ENCODE results near the gene RAB31. TPM values are rescaled to one million over a fixed set of nuclear protein-coding genes. Genes with fewer than 3 reads are reported as not detected.
"Not testable (repeated sequence)": the region's sequence is repeated elsewhere in the genome, so short reads cannot be mapped to it uniquely, and the experiment has no call there.

RAB31 gene
- total and polyA plus RNA-seq, 12 donors: 46.6 to 365 (median 136) TPM

- Histone ChIP-seq H3K27ac (peak overlapping the region in 4 of 5 donors; percentile 26 to 77 (median 64)), H3K27me3 (no peaks in the 10 kb centered on the region), H3K4me3 (no peak overlapping the region), H3K9me3 (replicated peaks in 1 of 3) (no peaks in the 10 kb centered on the region), H3K36me3 (replicated peaks in 1 of 2) (no peaks in the 10 kb centered on the region), H3K4me1 (replicated peaks in 1 of 2) (peaks cover 16 to 47% of the 10 kb centered on the region in 2 donors)
- WGBS, 4 donors: 63 to 85% (median 71%) methylated on average over 4 of the region's 4 CpGs
- intact Hi-C loops (cut with DNase I): loop anchor here in 1 of 2 donors (10.0 kb wide), 1 partner anchor 151 kb away; the partner anchor contains the start of gene PPP4R1
- no peak for TF ChIP-seq POLR2A (IDR thresholded peaks at IDR 0.05)
- TF ChIP-seq, protein P1, sequence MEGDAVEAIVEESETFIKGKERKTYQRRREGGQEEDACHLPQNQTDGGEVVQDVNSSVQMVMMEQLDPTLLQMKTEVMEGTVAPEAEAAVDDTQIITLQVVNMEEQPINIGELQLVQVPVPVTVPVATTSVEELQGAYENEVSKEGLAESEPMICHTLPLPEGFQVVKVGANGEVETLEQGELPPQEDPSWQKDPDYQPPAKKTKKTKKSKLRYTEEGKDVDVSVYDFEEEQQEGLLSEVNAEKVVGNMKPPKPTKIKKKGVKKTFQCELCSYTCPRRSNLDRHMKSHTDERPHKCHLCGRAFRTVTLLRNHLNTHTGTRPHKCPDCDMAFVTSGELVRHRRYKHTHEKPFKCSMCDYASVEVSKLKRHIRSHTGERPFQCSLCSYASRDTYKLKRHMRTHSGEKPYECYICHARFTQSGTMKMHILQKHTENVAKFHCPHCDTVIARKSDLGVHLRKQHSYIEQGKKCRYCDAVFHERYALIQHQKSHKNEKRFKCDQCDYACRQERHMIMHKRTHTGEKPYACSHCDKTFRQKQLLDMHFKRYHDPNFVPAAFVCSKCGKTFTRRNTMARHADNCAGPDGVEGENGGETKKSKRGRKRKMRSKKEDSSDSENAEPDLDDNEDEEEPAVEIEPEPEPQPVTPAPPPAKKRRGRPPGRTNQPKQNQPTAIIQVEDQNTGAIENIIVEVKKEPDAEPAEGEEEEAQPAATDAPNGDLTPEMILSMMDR (IDR thresholded peaks at IDR 0.05): no peak
- DNase-seq: no peak
Measured at GRCh38 chr18:9765501-9765900, 57.4 kb downstream of the RAB31 start.

DNA sequence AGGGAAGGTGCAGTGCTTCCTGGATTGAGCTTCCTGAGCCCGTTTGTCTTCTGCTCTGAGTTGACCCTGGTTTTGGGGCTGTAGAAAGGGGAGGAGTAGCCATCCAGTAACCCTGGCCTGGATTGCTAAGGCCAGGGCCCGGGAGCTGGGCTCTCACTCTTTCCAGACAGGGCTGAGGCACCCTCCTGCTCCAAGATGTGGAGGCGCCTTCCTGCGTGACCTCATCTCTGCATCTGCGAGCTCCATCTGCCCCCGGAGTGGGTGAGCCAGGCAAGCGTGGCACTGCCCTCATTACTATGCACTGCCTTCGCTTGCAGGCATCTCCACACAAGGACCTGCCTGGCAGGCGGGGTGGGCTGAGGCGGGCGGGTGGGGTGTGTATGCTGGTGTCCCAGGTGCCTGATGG is 58.0 kb downstream of the RAB31 start:
- WGBS, 4 donors: 47 to 53% (median 53%) methylated on average over 8 to 11 of the region's 11 CpGs

GRCh38 chr18:9766740-9767139 is 58.6 kb downstream of the RAB31 start:
- Histone ChIP-seq H3K27me3 (no peaks in the 10 kb centered on the region), H3K9me3 (replicated peaks in 1 of 3) (no peaks in the 10 kb centered on the region), H3K4me1 (replicated peaks in 1 of 2) (peaks cover 29 to 53% of the 10 kb centered on the region in 2 donors), H3K27ac (peak overlapping the region in 4 of 5 donors; percentile 26 to 77 (median 64)), H3K36me3 (replicated peaks in 1 of 2) (no peaks in the 10 kb centered on the region), H3K4me3 (no peak overlapping the region)
- no peak for DNase-seq
- 33 to 96% (median 83%) methylated on average over 1 of the region's 1 CpG for WGBS, 4 donors
- intact Hi-C loops (cut with DNase I): loop anchor here in 1 of 2 donors (10.0 kb wide), 1 partner anchor 152 kb away; the partner anchor contains the start of gene PPP4R1
- TF ChIP-seq, protein P1 (IDR thresholded peaks at IDR 0.05): no peak
- no peak for TF ChIP-seq POLR2A (IDR thresholded peaks at IDR 0.05)

More for the DNA sequence above, 58.0 kb downstream of the RAB31 start:
- no peak overlapping the region for H3K4me3 ChIP-seq
- peak overlapping the region in 4 of 5 donors; percentile 26 to 77 (median 64) for H3K27ac ChIP-seq
- H3K36me3 ChIP-seq (replicated peaks in 1 of 2): no peaks in the 10 kb centered on the region
- H3K27me3 ChIP-seq: no peaks in the 10 kb centered on the region
- peak in 5 of 7 donors; percentile 56 to 73 (median 66) for DNase-seq
- no peak for TF ChIP-seq POLR2A (IDR thresholded peaks at IDR 0.05)
- TF ChIP-seq, protein P1 (IDR thresholded peaks at IDR 0.05): no peak
- H3K4me1 ChIP-seq (replicated peaks in 1 of 2): peaks cover 22 to 47% of the 10 kb centered on the region in 2 donors
- intact Hi-C loops (cut with DNase I): loop anchor here in 1 of 2 donors (10.0 kb wide), 1 partner anchor 151 kb away; the partner anchor contains the start of gene PPP4R1
- H3K9me3 ChIP-seq (replicated peaks in 1 of 3): no peaks in the 10 kb centered on the region

DNA sequence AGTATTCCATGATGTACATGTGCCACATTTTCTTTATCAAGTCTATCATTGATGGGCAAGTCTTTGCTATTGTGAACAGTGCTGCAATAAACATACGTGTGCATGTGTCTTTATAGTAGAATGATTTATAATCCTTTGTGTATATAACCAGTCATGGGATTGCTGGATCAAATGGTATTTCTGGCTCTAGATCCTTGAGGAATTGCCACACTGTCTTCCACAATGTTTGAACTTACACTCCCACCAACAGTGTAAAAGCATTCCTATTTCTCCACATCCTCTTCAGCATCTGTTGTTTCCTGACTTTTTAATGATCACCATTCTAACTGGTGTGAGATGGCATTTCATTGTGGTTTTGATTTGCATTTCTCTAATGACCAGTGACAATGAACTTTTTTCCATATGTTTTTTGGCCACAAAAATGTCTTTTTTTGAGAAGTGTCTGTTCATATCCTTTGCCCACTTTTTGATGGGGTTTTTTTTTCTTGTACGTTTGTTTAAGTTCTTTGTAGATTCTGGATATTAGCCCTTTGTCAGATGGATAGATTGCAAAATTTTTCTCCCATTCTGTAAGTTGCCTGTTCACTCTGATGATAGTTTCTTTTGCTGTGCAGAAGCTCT is 60.1 kb downstream of the RAB31 start:
- 45 to 99% (median 83%) methylated on average over 2 of the region's 2 CpGs for WGBS, 4 donors
- H3K4me1 ChIP-seq (replicated peaks in 1 of 2): peaks cover 43 to 67% of the 10 kb centered on the region in 2 donors
- not testable (repeated sequence) for H3K36me3 ChIP-seq (replicated peaks in 1 of 2); H3K4me3 ChIP-seq; H3K9me3 ChIP-seq (replicated peaks in 1 of 3); DNase-seq; H3K27ac ChIP-seq; H3K27me3 ChIP-seq
- intact Hi-C loops (cut with DNase I): loop anchor here in 1 of 2 donors (10.0 kb wide), 1 partner anchor 153 kb away; the partner anchor contains the start of gene PPP4R1

DNA sequence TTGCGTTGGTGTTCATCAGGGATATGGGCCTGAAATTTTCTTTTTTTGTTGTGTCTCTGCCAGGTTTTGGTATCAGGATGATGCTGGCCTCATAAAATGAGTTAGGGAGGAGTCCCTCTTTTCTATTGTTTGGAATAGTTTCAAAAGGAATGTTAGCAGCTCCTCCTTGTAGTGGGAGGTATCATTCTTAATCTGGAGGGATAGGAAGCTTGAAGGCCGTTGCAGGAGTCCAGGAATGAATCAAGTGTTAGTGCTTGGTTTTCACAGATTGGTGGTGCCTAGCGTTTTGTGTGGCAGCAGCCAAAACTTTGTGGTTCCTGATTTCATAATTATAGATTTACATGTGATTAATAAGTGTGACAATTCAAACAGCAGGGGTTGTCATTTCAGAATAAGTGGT is 62.0 kb downstream of the RAB31 start:
- not testable (repeated sequence) for H3K27me3 ChIP-seq; H3K36me3 ChIP-seq (replicated peaks in 1 of 2); DNase-seq; H3K4me3 ChIP-seq; H3K9me3 ChIP-seq (replicated peaks in 1 of 3)
- intact Hi-C loops (cut with DNase I): loop anchor here in 1 of 2 donors (10.0 kb wide), 1 partner anchor 55 kb away; no protein-coding TSS in a partner anchor
- 44 to 58% (median 46%) methylated on average over 3 of the region's 3 CpGs for WGBS, 4 donors
- Histone ChIP-seq H3K27ac (peak overlapping the region in 3 of 5 donors; percentile 71 to 85 (median 82)), H3K4me1 (replicated peaks in 1 of 2) (peaks cover 59 to 70% of the 10 kb centered on the region in 2 donors)
